Omental fat pad (tissue), 4 donors: ENCODE measurements around the gene TFR2. TPM values are rescaled to one million over a fixed set of nuclear protein-coding genes. Genes with fewer than 3 reads are reported as not detected.

Experiments
- ATAC-seq: fragments of 150-250 bp; one replicate; pipeline ENCODE4 v1.9.1; 2016; ENCODE audit warnings: mild to moderate bottlenecking, moderate library complexity; ENCODE audit not compliant: low FRiP score
- DNase-seq: peaks from one replicate; pipeline ENCODE4 v3.0.0-alpha.2; 2019; ENCODE audit warnings: low spot score
- total RNA-seq, 4 donors: library from RNA; depleted of rRNA; stranded (reverse); fragments of >200 nt; gene quantifications; one replicate each; pipeline ENCODE4 v1.1.0, GENCODE V29; 2016
- TF ChIP-seq, protein P1 (sequence below), 3 donors: fragments of 450-650 bp; IDR thresholded peaks; one replicate each; pipeline ENCODE4 v1.5.1; 2016 to 2017; ENCODE audit warnings: antibody characterized with exemption in 3 of 3, mild to moderate bottlenecking in 3 of 3, moderate library complexity in 2 of 3

The TFR2 gene
- total RNA-seq, 4 donors from 2014 or later, result 0.60 TPM; not detected in 3

DNA sequence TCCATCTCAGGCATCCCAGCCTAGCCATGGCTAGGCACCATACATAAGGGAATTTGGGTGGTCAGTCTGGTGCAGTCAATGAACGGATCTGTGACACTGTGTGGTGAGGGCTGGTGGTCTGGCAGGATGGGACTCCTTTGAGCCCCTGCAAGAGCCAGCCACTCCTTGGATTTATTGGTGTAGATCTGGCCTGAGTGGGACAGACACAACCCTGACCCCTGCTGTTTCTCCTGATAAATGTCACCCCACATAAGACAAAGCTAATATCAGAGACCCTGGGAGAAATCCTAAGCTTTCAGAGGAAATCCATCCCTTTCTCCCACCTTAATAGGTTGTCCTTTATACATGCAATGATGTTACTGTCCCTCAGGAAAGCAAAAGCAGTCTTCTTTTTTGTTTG lies 52.9 kb downstream of the TFR2 start:
- TF ChIP-seq, protein P1, sequence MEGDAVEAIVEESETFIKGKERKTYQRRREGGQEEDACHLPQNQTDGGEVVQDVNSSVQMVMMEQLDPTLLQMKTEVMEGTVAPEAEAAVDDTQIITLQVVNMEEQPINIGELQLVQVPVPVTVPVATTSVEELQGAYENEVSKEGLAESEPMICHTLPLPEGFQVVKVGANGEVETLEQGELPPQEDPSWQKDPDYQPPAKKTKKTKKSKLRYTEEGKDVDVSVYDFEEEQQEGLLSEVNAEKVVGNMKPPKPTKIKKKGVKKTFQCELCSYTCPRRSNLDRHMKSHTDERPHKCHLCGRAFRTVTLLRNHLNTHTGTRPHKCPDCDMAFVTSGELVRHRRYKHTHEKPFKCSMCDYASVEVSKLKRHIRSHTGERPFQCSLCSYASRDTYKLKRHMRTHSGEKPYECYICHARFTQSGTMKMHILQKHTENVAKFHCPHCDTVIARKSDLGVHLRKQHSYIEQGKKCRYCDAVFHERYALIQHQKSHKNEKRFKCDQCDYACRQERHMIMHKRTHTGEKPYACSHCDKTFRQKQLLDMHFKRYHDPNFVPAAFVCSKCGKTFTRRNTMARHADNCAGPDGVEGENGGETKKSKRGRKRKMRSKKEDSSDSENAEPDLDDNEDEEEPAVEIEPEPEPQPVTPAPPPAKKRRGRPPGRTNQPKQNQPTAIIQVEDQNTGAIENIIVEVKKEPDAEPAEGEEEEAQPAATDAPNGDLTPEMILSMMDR (IDR thresholded peaks at IDR 0.05), result no peak
- DNase-seq, result no peak
- no peak for ATAC-seq

DNA sequence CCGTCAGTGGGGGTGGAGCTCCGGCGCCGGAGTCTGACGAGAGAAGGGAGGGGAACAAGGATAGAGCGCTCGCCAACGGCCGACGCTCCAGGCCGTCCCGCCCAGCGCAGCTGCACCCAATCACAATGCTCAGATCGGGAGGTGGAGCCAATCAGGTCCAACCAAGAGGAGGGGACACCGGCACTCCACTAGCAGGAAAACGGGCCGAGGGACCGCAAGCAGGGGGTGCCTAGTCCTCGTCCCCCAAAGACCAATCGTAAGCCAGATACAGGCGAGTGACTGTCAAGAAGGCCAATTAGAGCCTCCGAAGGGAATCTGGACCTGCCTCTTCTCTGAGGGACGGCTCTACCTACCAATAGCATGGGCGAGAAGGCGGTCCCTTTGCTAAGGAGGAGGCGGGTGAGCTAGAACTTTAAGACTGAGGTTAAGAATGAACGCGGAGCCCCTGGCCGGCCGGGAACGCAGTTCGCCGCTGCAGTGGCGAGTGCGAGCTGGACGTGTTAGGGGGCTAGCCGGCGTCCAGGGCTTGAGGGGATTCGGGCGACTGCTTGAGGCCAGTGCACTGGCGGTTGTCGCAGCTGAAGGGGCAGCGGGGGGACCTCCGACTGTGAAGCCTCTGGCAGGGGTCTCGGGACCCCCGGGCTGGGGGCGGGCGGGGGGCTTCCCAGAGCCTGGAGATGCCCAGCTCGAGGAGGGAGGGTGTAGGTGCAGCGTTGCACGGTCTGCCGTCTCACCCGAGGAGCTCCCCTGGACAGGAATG lies 54.9 kb downstream of the TFR2 start, which contains the start of gene FBXO24:
Gene FBXO24 (plus strand): TSS at position 63 of the 760 bp plus-strand sequence. CDS start 298 bp downstream, at position 361.
- ATAC-seq (peak; percentile 96), DNase-seq (peak; percentile 96)
- TF ChIP-seq, protein P1 (IDR thresholded peaks at IDR 0.05), result peak in 1 of 3 donors; percentile 1

DNA sequence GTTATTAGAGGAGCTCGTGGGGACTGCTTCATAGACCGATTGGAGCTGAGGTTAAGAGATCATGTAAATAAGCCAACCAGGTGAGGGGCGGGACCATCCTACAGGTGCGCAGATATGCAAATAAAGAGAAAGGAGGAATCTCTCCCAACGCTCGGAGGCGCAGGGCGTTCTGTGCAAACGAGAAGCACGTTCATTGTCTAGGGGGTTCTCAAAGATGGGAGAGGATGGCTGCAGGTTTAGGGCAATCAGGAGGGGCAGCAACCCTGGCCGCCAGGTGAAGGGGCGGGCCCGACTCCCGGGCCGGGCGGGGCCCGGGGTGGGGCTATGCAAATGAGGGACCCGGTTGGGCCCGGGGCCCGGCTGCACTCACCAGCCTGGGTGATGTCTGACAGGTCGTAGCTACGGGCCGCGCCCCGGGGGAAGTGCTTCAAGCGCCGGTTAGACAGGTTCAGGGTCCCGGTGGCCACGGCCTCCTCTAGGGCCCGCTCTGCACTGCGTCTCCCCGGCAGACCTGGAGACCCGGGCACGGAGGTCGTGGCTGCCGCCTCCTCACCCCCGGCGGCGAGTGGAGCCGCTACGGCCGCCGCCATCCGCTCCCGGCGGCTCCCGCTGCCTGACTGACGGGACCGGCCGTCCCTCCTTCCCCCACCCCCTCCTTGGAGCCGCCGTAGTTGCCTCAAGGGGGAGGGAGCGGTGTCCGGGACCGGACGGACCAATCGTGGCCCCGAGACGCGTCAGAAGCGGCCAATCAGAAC lies 55.7 kb downstream of the TFR2 start, which contains the start of gene LRCH4:
Gene LRCH4 (minus strand): TSS at position 619 of the 755 bp plus-strand sequence. CDS start 29 bp downstream, at position 590.
- TF ChIP-seq, protein P1 (IDR thresholded peaks at IDR 0.05), result no peak
- DNase-seq (no peak), ATAC-seq (peak; percentile 22)

DNA sequence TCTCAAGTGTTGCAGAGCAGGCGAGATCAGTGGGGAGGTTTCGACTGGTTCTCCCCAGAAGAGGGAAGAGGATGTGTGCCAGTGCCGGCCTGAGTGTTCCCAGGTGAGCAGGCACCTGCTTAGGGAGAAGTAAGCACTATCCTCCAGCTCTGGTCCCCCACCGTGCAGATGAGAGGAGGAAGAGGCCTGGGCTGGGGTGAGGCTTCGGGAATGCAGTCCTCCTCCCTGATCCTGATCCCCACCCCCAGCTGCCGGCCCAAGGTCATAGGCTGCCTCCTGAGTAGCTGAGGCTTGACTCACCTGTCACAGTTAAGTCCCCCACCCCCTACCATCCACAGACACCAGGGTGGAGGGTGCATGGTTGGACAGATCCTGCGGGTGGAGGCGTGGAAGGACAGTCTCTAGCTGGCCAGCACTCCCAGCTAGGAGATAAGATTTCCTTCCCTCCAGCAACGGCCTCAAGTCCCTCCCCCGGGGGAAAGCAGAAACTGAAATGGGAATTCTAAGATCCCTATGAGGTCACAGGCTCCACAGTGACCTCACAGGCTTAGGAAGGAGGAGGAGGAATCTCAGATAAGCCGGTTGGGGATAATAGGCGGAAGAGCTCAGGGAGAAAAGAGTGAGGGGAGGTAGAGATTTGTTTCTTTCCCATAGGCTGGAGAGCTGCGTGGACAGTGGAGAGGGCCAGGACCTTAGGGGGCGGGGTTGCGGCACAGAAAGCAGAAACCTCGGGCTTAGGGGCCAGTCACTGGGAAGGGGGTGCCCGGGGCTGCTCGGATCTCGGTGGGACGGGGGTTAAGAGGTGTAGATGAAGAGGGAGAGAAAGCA lies 56.5 kb downstream of the TFR2 start:
- DNase-seq (no peak), ATAC-seq (peak; percentile 3)

DNA sequence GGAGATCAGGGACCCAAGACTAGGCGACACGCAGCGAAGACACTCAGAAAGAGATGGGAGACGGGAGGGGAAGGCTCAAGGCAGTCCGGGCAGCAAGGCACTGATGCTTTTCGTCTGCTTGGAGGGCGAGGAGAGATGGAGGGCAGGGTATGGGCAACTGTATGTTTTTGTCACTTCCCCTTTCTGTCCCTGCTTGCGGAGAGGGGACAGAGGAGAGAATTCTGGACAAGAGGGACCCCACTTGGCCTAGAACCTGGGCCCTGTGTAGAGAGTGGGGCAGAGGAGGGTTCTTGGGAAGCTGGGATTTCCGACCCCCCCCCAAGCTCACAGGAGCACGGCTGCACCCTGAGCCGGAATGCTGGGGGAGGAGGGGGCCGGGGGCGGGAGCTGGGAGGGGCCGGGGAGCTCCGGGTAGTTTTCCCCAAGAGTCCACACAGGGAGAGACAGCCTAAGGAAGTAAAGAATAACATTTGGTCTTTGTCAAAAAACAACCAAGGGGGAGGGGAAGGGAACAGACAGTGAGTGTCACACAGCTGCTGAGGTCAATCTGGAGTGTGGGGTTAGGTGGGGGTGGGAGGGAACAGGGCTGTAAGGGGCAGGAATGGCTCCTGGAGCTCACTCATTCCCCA lies 57.2 kb downstream of the TFR2 start:
- TF ChIP-seq, protein P1 (IDR thresholded peaks at IDR 0.05), result no peak
- no peak for ATAC-seq
- DNase-seq, result no peak

More for the DNA sequence above, 56.5 kb downstream of the TFR2 start:
- TF ChIP-seq, protein P1 (IDR thresholded peaks at IDR 0.05), result no peak
